HEK293 (cell line): ENCODE results near the gene MITD1.

Source experiments
- CTCF ChIA-PET: fragments of 350-600 bp; formaldehyde crosslinking; extraction: SDS; loops from one replicate; lab custom pipeline; 2021; ENCODE audit warnings: antibody characterized with exemption; lab: Yijun Ruan, JAX
- POLR2A ChIA-PET: fragments of 300-600 bp; formaldehyde crosslinking; extraction: SDS; loops from one replicate; lab custom pipeline; 2020; ENCODE audit warnings: antibody characterized with exemption, inconsistent platforms; lab: Yijun Ruan, JAX
- H3K27ac ChIP-seq: fragments of 200-500 bp; sonication (Bioruptor generic); 2 replicates; pipeline ENCODE4 v1.5.1; 2014; ENCODE audit warnings: low read depth, low read length, control low read depth, inconsistent platforms; ENCODE audit errors: extremely low read depth
- H3K36me3 ChIP-seq, 2 experiments: fragments of 200-500 bp in 1 of 2; sonication (Bioruptor generic) in 1 of 2; 1 replicate in 1 of 2; 2 replicates in 1 of 2; pipeline ENCODE4 v1.5.1; 2014 to 2017; ENCODE audit warnings: inconsistent platforms in 2 of 2, low read length in 2 of 2; ENCODE audit not compliant: control insufficient read depth in 2 of 2, insufficient read depth in 1 of 2
- H3K4me1 ChIP-seq: fragments of 200-500 bp; sonication (Bioruptor generic); 2 replicates; pipeline ENCODE4 v1.5.1; 2014; ENCODE audit warnings: mild to moderate bottlenecking, low read length, inconsistent platforms; ENCODE audit not compliant: control insufficient read depth, insufficient read depth
- H3K4me3 ChIP-seq: 2 replicates; pipeline ENCODE4 v1.5.1; 2011; ENCODE audit warnings: low read depth, mild to moderate bottlenecking, control low read depth, low read length, moderate library complexity
- H3K9me3 ChIP-seq: fragments of 200-500 bp; sonication (Bioruptor generic); 2 replicates; pipeline ENCODE4 v1.5.1; 2014; ENCODE audit warnings: low read depth, low read length, inconsistent platforms; ENCODE audit not compliant: control insufficient read depth, insufficient read depth
- ATF2 ChIP-seq: fragments of 450-650 bp; formaldehyde crosslinking; IDR thresholded peaks from 2 replicates; pipeline ENCODE4 v1.5.1; 2016; ENCODE audit warnings: missing biosample characterization, missing genetic modification characterization, low read depth
- HOXA7 ChIP-seq: sonication (generic); formaldehyde crosslinking; IDR thresholded peaks from 2 replicates; pipeline ENCODE4 v1.8.1; 2022; ENCODE audit warnings: missing genetic modification reagents, borderline replicate concordance
- PRDM1 ChIP-seq: fragments of 450-650 bp; formaldehyde crosslinking; IDR thresholded peaks from 2 replicates; pipeline ENCODE4; 2016; ENCODE audit warnings: missing biosample characterization, missing genetic modification characterization
- SALL2 ChIP-seq: fragments of 450-650 bp; formaldehyde crosslinking; IDR thresholded peaks from 2 replicates; pipeline ENCODE4 v1.5.0; 2017; ENCODE audit warnings: missing biosample characterization, mild to moderate bottlenecking, missing genetic modification characterization, borderline replicate concordance
- SETDB1 ChIP-seq: IDR thresholded peaks from one replicate; pipeline ENCODE4 v1.6.1; 2017; ENCODE audit warnings: mild to moderate bottlenecking, low read length, moderate library complexity, mixed read lengths; ENCODE audit not compliant: insufficient read length
- SP3 ChIP-seq: fragments of 450-650 bp; formaldehyde crosslinking; IDR thresholded peaks from 2 replicates; pipeline ENCODE4 v1.5.1; 2016; ENCODE audit warnings: missing biosample characterization, missing genetic modification characterization
- SP7 ChIP-seq: fragments of 450-650 bp; formaldehyde crosslinking; IDR thresholded peaks from 2 replicates; pipeline ENCODE4 v1.5.1; 2016; ENCODE audit warnings: missing biosample characterization, missing genetic modification characterization
- ZBTB1 ChIP-seq: fragments of 450-650 bp; formaldehyde crosslinking; IDR thresholded peaks from 2 replicates; pipeline ENCODE4 v1.5.1; 2016; ENCODE audit warnings: missing biosample characterization, missing genetic modification characterization
- ZBTB10 ChIP-seq: fragments of 450-650 bp; formaldehyde crosslinking; IDR thresholded peaks from 2 replicates; pipeline ENCODE4 v1.5.1; 2016; ENCODE audit warnings: missing biosample characterization, missing genetic modification characterization
- ZBTB6 ChIP-seq: fragments of 450-650 bp; formaldehyde crosslinking; IDR thresholded peaks from 2 replicates; pipeline ENCODE4 v1.5.1; 2017; ENCODE audit warnings: missing biosample characterization, missing genetic modification characterization
- ZFP3 ChIP-seq: fragments of 450-650 bp; formaldehyde crosslinking; IDR thresholded peaks from 2 replicates; pipeline ENCODE4 v1.5.1; 2016; ENCODE audit warnings: low read depth, missing biosample characterization, missing genetic modification characterization
- ZNF24 ChIP-seq: fragments of 450-650 bp; formaldehyde crosslinking; IDR thresholded peaks from 2 replicates; pipeline ENCODE4 v1.5.1; 2016; ENCODE audit warnings: missing biosample characterization, missing genetic modification characterization
- ZNF248 ChIP-seq: fragments of 450-650 bp; formaldehyde crosslinking; IDR thresholded peaks from 2 replicates; pipeline ENCODE4 v1.5.1; 2017; ENCODE audit warnings: missing biosample characterization, missing genetic modification characterization
- ZNF398 ChIP-seq: fragments of 450-650 bp; formaldehyde crosslinking; IDR thresholded peaks from 2 replicates; pipeline ENCODE4 v1.5.1; 2017; ENCODE audit warnings: missing biosample characterization, missing genetic modification characterization
- ZNF544 ChIP-seq: fragments of 450-650 bp; formaldehyde crosslinking; IDR thresholded peaks from 2 replicates; pipeline ENCODE4 v1.5.0; 2017; ENCODE audit warnings: missing biosample characterization, missing genetic modification characterization
- ZNF555 ChIP-seq: fragments of 450-650 bp; formaldehyde crosslinking; conservative IDR thresholded peaks from 2 replicates; pipeline ENCODE4 v1.5.1; 2017; ENCODE audit warnings: missing biosample characterization, mild to moderate bottlenecking, missing genetic modification characterization, inconsistent platforms
- ZNF561 ChIP-seq: fragments of 450-650 bp; IDR thresholded peaks from 2 replicates; pipeline ENCODE4 v1.5.1; 2018; ENCODE audit warnings: missing biosample characterization, missing genetic modification characterization, borderline replicate concordance
- ZNF623 ChIP-seq: fragments of 450-650 bp; formaldehyde crosslinking; IDR thresholded peaks from 2 replicates; pipeline ENCODE4 v1.5.1; 2016; ENCODE audit warnings: missing biosample characterization, missing genetic modification characterization
- ZNF658 ChIP-seq: fragments of 450-650 bp; formaldehyde crosslinking; IDR thresholded peaks from 2 replicates; pipeline ENCODE4; 2016; ENCODE audit warnings: missing biosample characterization, missing genetic modification characterization
- ZNF768 ChIP-seq: fragments of 450-650 bp; formaldehyde crosslinking; IDR thresholded peaks from 2 replicates; pipeline ENCODE4 v1.5.1; 2018; ENCODE audit warnings: missing biosample characterization, mild to moderate bottlenecking, missing genetic modification characterization
- ZNF792 ChIP-seq: fragments of 450-650 bp; formaldehyde crosslinking; IDR thresholded peaks from 2 replicates; pipeline ENCODE4 v1.5.1; 2016; ENCODE audit warnings: missing biosample characterization, missing genetic modification characterization

MITD1 gene

GRCh38 chr2:99152199-99152895, 28.5 kb downstream of the MITD1 start:
- POLR2A ChIA-PET = interaction anchor here (5.8 kb wide), 1 partner anchor 11 kb away, joined by 58 read pairs; the partner anchor contains the start of gene C2orf15
- TF ChIP-seq PRDM1 (tag by site-specific recombination) = 0 out of 2 replicates have a peak, but pooled peaks have one; percentile 28
- TF ChIP-seq ZNF555 (tag by site-specific recombination) = no peak
- TF ChIP-seq, all 188 proteins: peak for 1

GRCh38 chr2:99150706-99151105, 30.2 kb downstream of the MITD1 start:
- ChIA-PET POLR2A (interaction anchor here (5.8 kb wide), 1 partner anchor 9 kb away, joined by 58 read pairs; the partner anchor contains the start of gene C2orf15), CTCF (no interaction called here)
- Histone ChIP-seq H3K4me1 (peaks cover 3% of the 10 kb centered on the region; the same call in 1 of the 2 replicates), H3K36me3 (no peaks in the 10 kb centered on the region; a peak in 1 of 3 replicates)
- TF ChIP-seq ZFP3 (no peak), SP7 (no peak), SP3 (no peak), ZNF248 (tag by site-specific recombination) (no peak), ZBTB1 (tag by site-specific recombination) (no peak), ZNF792 (tag by site-specific recombination) (no peak), ZNF398 (tag by site-specific recombination) (no peak), ZNF561 (tag by site-specific recombination) (no peak), ZNF768 (tag by site-specific recombination) (no peak)
- TF ChIP-seq, all 188 proteins: peak for 0
- Histone ChIP-seq H3K27ac (no peak overlapping the region), H3K4me3 (no peak overlapping the region), H3K9me3 (no peaks in the 10 kb centered on the region)

More at GRCh38 chr2:99152199-99152895, 28.5 kb downstream of the MITD1 start:
- CTCF ChIA-PET = interaction anchor here (0.8 kb wide), 1 partner anchor 185 kb away, joined by 3 read pairs; the partner anchor contains the start of gene EIF5B
- no peak overlapping the region for H3K27ac ChIP-seq
- H3K36me3 ChIP-seq = peaks cover 0 to 9% of the 10 kb centered on the region in 2 experiments; a peak in 2 of 3 replicates
- no peak overlapping the region for H3K4me3 ChIP-seq
- peaks cover 3% of the 10 kb centered on the region; the same call in 1 of the 2 replicates for H3K4me1 ChIP-seq
- H3K9me3 ChIP-seq = no peaks in the 10 kb centered on the region

- Histone ChIP-seq H3K27ac (peak within 1 kb of the TSS; percentile 74; the same call in 1 of the 2 replicates), H3K36me3 (no peaks in the 10 kb centered on the region; a peak in 1 of 3 replicates), H3K4me1 (peaks cover 2% of the 10 kb centered on the region; the same call in 1 of the 2 replicates), H3K4me3 (peak within 1 kb of the TSS; percentile 81), H3K9me3 (no peaks in the 10 kb centered on the region; the same call in 1 of the 2 replicates)
- CTCF ChIA-PET = interaction anchor here (0.6 to 1.1 kb wide), 2 partner anchors 195 to 252 kb away, joined by 3 read pairs; partner anchors contain the start of gene TXNDC9
- POLR2A ChIA-PET = interaction anchor here (0.5 to 2.8 kb wide), 17 partner anchors 10 to 377 kb away, joined by 3 to 58 read pairs (median 4); partner anchors contain the start of genes CRACDL, EIF5B, LIPT1 and MITD1
- TF ChIP-seq ZNF544 (no peak), ZNF658 (tag by site-specific recombination) (no peak), ZBTB6 (tag by site-specific recombination) (no peak), SALL2 (no peak), ZBTB10 (peak; percentile 94), ATF2 (tag by site-specific recombination) (no peak), HOXA7 (CRISPR knock-in tag) (no peak), ZNF623 (tag by site-specific recombination) (no peak), SETDB1 (no peak), ZNF24 (no peak)
These were observed 39.4 kb downstream of the MITD1 start, which contains the start of gene C2orf15 for GRCh38 chr2:99141110-99142108. C2orf15 (plus strand) TSS chr2:99141707; CDS start chr2:99150559, 8,852 bp downstream.
